ENCODE measurements around the gene SLC35D3.
"Not testable (repeated sequence)": the region's sequence is repeated elsewhere in the genome, so short reads cannot be mapped to it uniquely, and the experiment has no call there.

Gene SLC35D3

DNA sequence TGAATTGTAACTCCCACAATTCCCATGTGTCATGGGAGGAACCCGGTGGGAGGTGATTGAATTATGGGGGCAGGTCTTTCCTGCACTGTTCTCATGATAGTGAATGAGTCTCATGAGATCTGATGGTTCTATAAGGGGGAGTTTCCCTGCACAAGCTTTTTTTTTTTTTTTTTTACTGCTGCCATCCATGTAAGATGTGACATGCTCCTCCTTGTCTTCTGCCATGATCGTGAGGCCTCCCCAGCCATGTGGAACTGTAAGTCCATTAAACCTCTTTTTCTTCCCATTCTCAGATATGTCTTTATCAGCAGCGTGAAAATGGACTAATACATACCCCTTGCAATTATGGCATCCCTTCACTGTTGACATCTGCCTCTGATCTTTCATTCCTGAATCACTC, 17.6 kb upstream of the SLC35D3 start:
- H3K36me3 Mint-ChIP-seq = peaks cover 22 to 23% of the 10 kb centered on the region in 2 donors
- H3K27ac Mint-ChIP-seq; H3K27me3 Mint-ChIP-seq; DNase-seq; H3K4me3 Mint-ChIP-seq; ATAC-seq (replicated peaks); H3K4me1 Mint-ChIP-seq; H3K9me3 Mint-ChIP-seq: not testable (repeated sequence)

DNA sequence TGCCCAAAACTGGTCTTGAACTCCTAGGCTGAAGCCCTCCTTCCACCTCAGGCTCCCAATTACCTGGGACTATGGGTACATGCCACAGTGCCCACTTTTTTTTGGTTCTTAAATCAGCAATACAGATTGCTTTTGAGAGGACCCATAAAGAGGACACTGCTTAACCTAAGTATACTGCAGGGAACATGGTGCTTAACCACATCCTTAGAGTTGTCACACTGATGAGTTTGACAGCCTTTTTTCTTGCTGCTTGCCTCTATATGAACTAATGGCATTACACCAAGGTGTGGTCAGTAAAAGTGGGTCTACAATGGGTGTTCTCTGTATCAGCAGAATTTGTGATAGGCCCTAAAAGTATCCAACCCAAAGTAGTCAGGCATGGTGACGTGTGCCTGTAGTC, 7.2 kb upstream of the SLC35D3 start:
- peaks cover 0 to 3% of the 10 kb centered on the region in 2 donors for H3K9me3 Mint-ChIP-seq
- no peak overlapping the region for H3K4me3 Mint-ChIP-seq
- no peak overlapping the region for H3K27ac Mint-ChIP-seq
- peaks cover 0 to 3% of the 10 kb centered on the region in 2 donors for H3K4me1 Mint-ChIP-seq
- no peak for ATAC-seq (replicated peaks)
- peaks cover 27 to 46% of the 10 kb centered on the region in 2 donors for H3K36me3 Mint-ChIP-seq
- DNase-seq = no peak
- H3K27me3 Mint-ChIP-seq = peaks cover 10 to 13% of the 10 kb centered on the region in 2 donors

- H3K36me3 Mint-ChIP-seq = peaks cover 14 to 18% of the 10 kb centered on the region in 2 donors
- peaks cover 14 to 34% of the 10 kb centered on the region in 2 donors for H3K4me1 Mint-ChIP-seq
- H3K9me3 Mint-ChIP-seq = no peaks in the 10 kb centered on the region
- H3K27me3 Mint-ChIP-seq = peaks cover 35 to 45% of the 10 kb centered on the region in 2 donors
- DNase-seq (no peak), ATAC-seq (replicated peaks) (no peak)
- H3K27ac Mint-ChIP-seq = no peak overlapping the region
- H3K4me3 Mint-ChIP-seq = no peak overlapping the region
Observed at GRCh38 chr6:136918706-136919105, 3.4 kb upstream of the SLC35D3 start.

- ATAC-seq (replicated peaks) (peak in 1 of 2 donors; percentile 12), DNase-seq (no peak)
- H3K27me3 Mint-ChIP-seq = peaks cover 46 to 56% of the 10 kb centered on the region in 2 donors
- peak overlapping the region; percentile 86 to 88 for H3K4me3 Mint-ChIP-seq
- H3K9me3 Mint-ChIP-seq = no peaks in the 10 kb centered on the region
- H3K4me1 Mint-ChIP-seq = peaks cover 15 to 39% of the 10 kb centered on the region in 2 donors
- H3K27ac Mint-ChIP-seq = no peak overlapping the region
- peaks cover 13 to 18% of the 10 kb centered on the region in 2 donors for H3K36me3 Mint-ChIP-seq
Observed at GRCh38 chr6:136920216-136920615, 1.9 kb upstream of the SLC35D3 start.

GRCh38 chr6:136920671-136921380, 1.3 kb upstream of the SLC35D3 start:
- Mint-ChIP-seq H3K36me3 (peaks cover 8 to 12% of the 10 kb centered on the region in 2 donors), H3K27me3 (peaks cover 46 to 56% of the 10 kb centered on the region in 2 donors), H3K4me1 (peaks cover 15 to 39% of the 10 kb centered on the region in 2 donors), H3K9me3 (no peaks in the 10 kb centered on the region), H3K4me3 (peak overlapping the region; percentile 86 to 88), H3K27ac (no peak overlapping the region)
- DNase-seq = no peak
- ATAC-seq (replicated peaks) = peak; percentile 21 to 25

DNA sequence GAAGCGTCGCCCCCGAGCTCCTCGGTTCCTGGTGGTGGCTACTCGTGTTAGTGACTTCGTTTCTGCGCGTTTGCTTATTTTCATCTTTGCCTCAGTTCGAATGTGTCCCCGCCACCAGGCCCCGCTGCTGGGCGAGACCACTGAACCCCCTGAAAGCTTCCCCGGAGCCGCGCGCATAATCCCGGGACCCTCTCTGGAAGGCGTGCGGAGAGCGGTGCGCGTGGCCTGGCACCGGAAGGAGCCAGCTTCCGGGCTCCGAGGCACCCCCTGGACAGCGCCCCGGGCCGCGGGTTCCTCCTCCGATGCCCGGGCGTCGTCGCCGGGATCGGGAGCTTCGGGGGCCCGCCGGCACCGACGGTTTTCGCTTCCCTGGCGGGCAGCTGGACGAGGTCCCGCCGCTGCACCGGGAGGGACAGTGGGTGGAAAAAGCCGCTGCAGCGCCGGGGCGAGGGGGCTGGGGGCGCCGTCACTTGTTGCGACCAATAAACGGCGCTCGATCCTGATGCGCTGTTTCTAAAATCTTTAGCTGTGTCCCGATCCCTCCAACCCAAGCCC, 643 bp upstream of the SLC35D3 start:
- peak; percentile 10 to 17 for ATAC-seq (replicated peaks)
- DNase-seq = no peak
- Mint-ChIP-seq H3K4me3 (peak overlapping the region; percentile 86 to 88), H3K9me3 (no peaks in the 10 kb centered on the region), H3K4me1 (peaks cover 15 to 39% of the 10 kb centered on the region in 2 donors), H3K27me3 (peaks cover 46 to 56% of the 10 kb centered on the region in 2 donors), H3K36me3 (peaks cover 6 to 10% of the 10 kb centered on the region in 2 donors), H3K27ac (peak overlapping the region; percentile 79)

- Mint-ChIP-seq H3K27me3 (peaks cover 46 to 56% of the 10 kb centered on the region in 2 donors), H3K36me3 (peaks cover 1 to 5% of the 10 kb centered on the region in 2 donors), H3K4me1 (peaks cover 15 to 39% of the 10 kb centered on the region in 2 donors), H3K9me3 (no peaks in the 10 kb centered on the region), H3K4me3 (peak overlapping the region; percentile 88 to 89), H3K27ac (peak overlapping the region; percentile 77)
- ATAC-seq (replicated peaks) (peak; percentile 34 to 36), DNase-seq (no peak)
Observed at GRCh38 chr6:136922685-136923006, 545 bp downstream of the SLC35D3 start.

GRCh38 chr6:136923116-136923953, 1.2 kb downstream of the SLC35D3 start:
- Mint-ChIP-seq H3K4me3 (peak overlapping the region; percentile 77 to 88), H3K36me3 (peaks cover 1 to 5% of the 10 kb centered on the region in 2 donors), H3K4me1 (peaks cover 15 to 39% of the 10 kb centered on the region in 2 donors), H3K27me3 (peaks cover 46 to 56% of the 10 kb centered on the region in 2 donors), H3K27ac (peak overlapping the region; percentile 71), H3K9me3 (no peaks in the 10 kb centered on the region)
- no peak for ATAC-seq (replicated peaks)
- DNase-seq = no peak

DNA sequence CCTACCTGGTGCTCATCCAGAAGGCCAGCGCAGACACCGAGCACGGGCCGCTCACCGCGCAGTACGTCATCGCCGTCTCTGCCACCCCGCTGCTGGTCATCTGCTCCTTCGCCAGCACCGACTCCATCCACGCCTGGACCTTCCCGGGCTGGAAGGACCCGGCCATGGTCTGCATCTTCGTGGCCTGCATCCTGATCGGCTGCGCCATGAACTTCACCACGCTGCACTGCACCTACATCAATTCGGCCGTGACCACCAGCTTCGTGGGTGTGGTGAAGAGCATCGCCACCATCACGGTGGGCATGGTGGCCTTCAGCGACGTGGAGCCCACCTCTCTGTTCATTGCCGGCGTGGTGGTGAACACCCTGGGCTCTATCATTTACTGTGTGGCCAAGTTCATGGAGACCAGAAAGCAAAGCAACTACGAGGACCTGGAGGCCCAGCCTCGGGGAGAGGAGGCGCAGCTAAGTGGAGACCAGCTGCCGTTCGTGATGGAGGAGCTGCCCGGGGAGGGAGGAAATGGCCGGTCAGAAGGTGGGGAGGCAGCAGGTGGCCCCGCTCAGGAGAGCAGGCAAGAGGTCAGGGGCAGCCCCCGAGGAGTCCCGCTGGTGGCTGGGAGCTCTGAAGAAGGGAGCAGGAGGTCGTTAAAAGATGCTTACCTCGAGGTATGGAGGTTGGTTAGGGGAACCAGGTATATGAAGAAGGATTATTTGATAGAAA, 2.0 kb downstream of the SLC35D3 start:
- ATAC-seq (replicated peaks) (no peak), DNase-seq (no peak)
- peaks cover 15 to 39% of the 10 kb centered on the region in 2 donors for H3K4me1 Mint-ChIP-seq
- peaks cover 0 to 1% of the 10 kb centered on the region in 2 donors for H3K36me3 Mint-ChIP-seq
- H3K27me3 Mint-ChIP-seq = peaks cover 44 to 55% of the 10 kb centered on the region in 2 donors
- peak overlapping the region; percentile 77 to 88 for H3K4me3 Mint-ChIP-seq
- H3K9me3 Mint-ChIP-seq = no peaks in the 10 kb centered on the region
- H3K27ac Mint-ChIP-seq = peak overlapping the region; percentile 47

- DNase-seq (no peak), ATAC-seq (replicated peaks) (no peak)
- H3K4me3 Mint-ChIP-seq = no peak overlapping the region
- H3K9me3 Mint-ChIP-seq = no peaks in the 10 kb centered on the region
- H3K36me3 Mint-ChIP-seq = peaks cover 0 to 1% of the 10 kb centered on the region in 2 donors
- H3K27ac Mint-ChIP-seq = no peak overlapping the region
- peaks cover 39% of the 10 kb centered on the region in 2 donors for H3K27me3 Mint-ChIP-seq
- peaks cover 8 to 22% of the 10 kb centered on the region in 2 donors for H3K4me1 Mint-ChIP-seq
Observed at GRCh38 chr6:136926383-136926782, 4.3 kb downstream of the SLC35D3 start.

GRCh38 chr6:136927292-136927691, 5.2 kb downstream of the SLC35D3 start:
- DNase-seq (no peak), ATAC-seq (replicated peaks) (peak; percentile 53 to 61)
- Mint-ChIP-seq H3K27ac (no peak overlapping the region), H3K9me3 (no peaks in the 10 kb centered on the region), H3K36me3 (peaks cover 0 to 1% of the 10 kb centered on the region in 2 donors), H3K4me3 (no peak overlapping the region), H3K4me1 (peaks cover 8 to 17% of the 10 kb centered on the region in 2 donors), H3K27me3 (peaks cover 32 to 40% of the 10 kb centered on the region in 2 donors)

DNA sequence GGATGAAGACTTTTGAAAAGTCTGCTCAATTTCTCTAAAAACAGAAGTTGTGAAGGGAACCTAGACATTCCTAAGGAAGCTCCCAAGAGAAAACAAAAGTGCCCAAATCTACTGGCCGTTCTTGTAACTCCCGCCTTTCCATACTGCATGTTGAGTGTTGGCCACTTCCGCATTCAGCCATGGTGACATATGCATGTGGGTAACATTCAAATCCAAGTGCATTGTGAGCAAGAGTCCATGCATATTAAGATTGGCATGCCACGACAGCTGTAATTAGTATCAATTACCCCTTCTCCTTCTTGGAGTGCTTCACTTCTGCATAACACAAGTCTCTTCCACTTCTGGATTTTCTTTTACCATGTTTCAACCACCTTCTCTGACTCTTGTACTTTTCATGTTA, 8.4 kb downstream of the SLC35D3 start:
- Mint-ChIP-seq H3K27ac (no peak overlapping the region), H3K4me1 (no peaks in the 10 kb centered on the region), H3K36me3 (no peaks in the 10 kb centered on the region), H3K27me3 (peaks cover 32 to 42% of the 10 kb centered on the region in 2 donors), H3K4me3 (no peak overlapping the region), H3K9me3 (no peaks in the 10 kb centered on the region)
- no peak for DNase-seq
- no peak for ATAC-seq (replicated peaks)

DNA sequence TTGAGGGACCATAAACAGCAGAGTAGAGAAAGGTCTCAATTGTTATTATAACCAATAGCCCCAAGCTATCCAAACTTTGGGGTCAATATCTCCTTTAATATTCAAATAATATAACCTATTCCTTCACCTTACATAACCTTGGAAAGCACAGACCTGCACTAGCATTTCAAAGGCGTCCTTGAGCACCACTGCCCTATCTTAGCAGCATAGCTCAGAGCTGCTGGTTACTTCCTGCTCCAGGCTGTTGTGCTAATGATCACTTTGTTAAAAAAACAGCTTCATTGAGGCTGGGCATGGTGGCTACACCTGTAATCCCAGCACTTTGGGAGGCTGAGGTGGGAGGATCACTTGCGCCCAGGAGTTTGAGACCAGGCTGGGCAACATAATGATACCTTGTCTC, 10.5 kb downstream of the SLC35D3 start:
- ATAC-seq (replicated peaks) = no peak
- Mint-ChIP-seq H3K36me3 (no peaks in the 10 kb centered on the region), H3K27me3 (peaks cover 50 to 58% of the 10 kb centered on the region in 2 donors), H3K4me1 (no peaks in the 10 kb centered on the region), H3K4me3 (no peak overlapping the region), H3K9me3 (no peaks in the 10 kb centered on the region), H3K27ac (no peak overlapping the region)
- DNase-seq = no peak

DNA sequence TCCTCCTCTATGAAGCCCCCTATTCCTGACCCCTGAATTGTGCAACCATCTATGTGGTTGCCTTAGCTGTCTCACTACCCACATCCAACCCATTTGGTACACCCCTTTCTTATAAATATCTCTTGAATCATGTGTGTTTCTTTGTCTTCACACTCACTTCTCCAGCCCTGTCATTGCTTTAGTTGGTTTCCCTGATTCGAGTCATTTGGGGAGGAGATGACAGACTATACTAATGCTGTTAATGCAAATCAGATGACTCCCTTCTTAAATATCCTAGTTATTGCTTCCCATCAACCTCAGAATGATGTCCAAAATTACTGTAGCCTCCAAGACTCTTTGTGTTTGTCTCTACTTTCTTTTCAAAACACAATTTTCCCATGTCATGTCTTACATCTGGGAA, 23.0 kb downstream of the SLC35D3 start:
- Mint-ChIP-seq H3K27me3 (peaks cover 0 to 6% of the 10 kb centered on the region in 2 donors), H3K4me1 (peaks cover 0 to 2% of the 10 kb centered on the region in 2 donors), H3K27ac (no peak overlapping the region), H3K4me3 (no peak overlapping the region), H3K36me3 (peaks cover 3 to 4% of the 10 kb centered on the region in 2 donors), H3K9me3 (peaks cover 4 to 9% of the 10 kb centered on the region in 2 donors)
- ATAC-seq (replicated peaks) (peak; percentile 46 to 50), DNase-seq (no peak)
